Fibroblast of lung (primary cell): ENCODE results near the gene DPP10. TPM values are rescaled to one million over a fixed set of nuclear protein-coding genes. Genes with fewer than 3 reads are reported as not detected.

Experiments
- DNase-seq, 2 donors: peaks; one replicate each; pipeline versions ENCODE4 v3.0.0 to v3.0.0-alpha.2; 2010; ENCODE audit warnings: low read depth in 2 of 2
- H2AFZ ChIP-seq: 2 replicates; pipeline ENCODE4 v1.5.1; 2012; ENCODE audit warnings: low read length, control low read depth, inconsistent platforms
- H3K27ac ChIP-seq: 2 replicates; pipeline ENCODE4 v1.5.1; 2011; ENCODE audit warnings: low read length, control low read depth; ENCODE audit not compliant: insufficient read depth
- H3K27me3 ChIP-seq: 2 replicates; pipeline ENCODE4 v1.5.1; 2011; ENCODE audit warnings: mild to moderate bottlenecking, low read length; ENCODE audit not compliant: control insufficient read depth, insufficient read depth
- H3K36me3 ChIP-seq: 2 replicates; pipeline ENCODE4 v1.5.1; 2011; ENCODE audit warnings: low read length; ENCODE audit not compliant: control insufficient read depth, insufficient read depth
- H3K4me1 ChIP-seq: 2 replicates; pipeline ENCODE4 v1.5.1; 2011; ENCODE audit warnings: low read length; ENCODE audit not compliant: control insufficient read depth, insufficient read depth; ENCODE audit errors: extremely low read depth
- H3K4me2 ChIP-seq: 2 replicates; pipeline ENCODE4 v1.5.1; 2011; ENCODE audit warnings: low read length, control low read depth; ENCODE audit not compliant: insufficient read depth; ENCODE audit errors: extremely low read depth
- H3K4me3 ChIP-seq, 4 experiments: fragments of 200-600 bp in 1 of 4; sonication (generic) in 1 of 4; replicated peaks in 1 of 4; 2 replicates each; pipeline ENCODE4 v1.5.1; 2011 to 2016; ENCODE audit warnings: low read length in 4 of 4, low read depth in 3 of 4, mild to moderate bottlenecking in 3 of 4, control low read depth in 2 of 4, inconsistent platforms in 1 of 4, mixed read lengths in 1 of 4; ENCODE audit not compliant: insufficient read depth in 1 of 4; ENCODE audit errors: control extremely low read depth in 1 of 4
- H3K79me2 ChIP-seq: 2 replicates; pipeline ENCODE4 v1.5.1; 2012; ENCODE audit warnings: mild to moderate bottlenecking, low read length, inconsistent platforms; ENCODE audit not compliant: control insufficient read depth, insufficient read depth
- H3K9ac ChIP-seq: 2 replicates; pipeline ENCODE4 v1.5.1; 2011; ENCODE audit warnings: mild to moderate bottlenecking, low read length, control low read depth; ENCODE audit not compliant: insufficient read depth
- H3K9me3 ChIP-seq: 2 replicates; pipeline ENCODE4 v1.5.1; 2012; ENCODE audit warnings: low read depth, low read length; ENCODE audit not compliant: control insufficient read depth, insufficient read depth
- H4K20me1 ChIP-seq: 2 replicates; pipeline ENCODE4 v1.5.1; 2011; ENCODE audit warnings: low read length; ENCODE audit not compliant: control insufficient read depth, insufficient read depth; ENCODE audit errors: extremely low read depth
- CTCF ChIP-seq, 2 donors: IDR thresholded peaks in 1 of 2; conservative IDR thresholded peaks in 1 of 2; 1 replicate in 1 of 2; 2 replicates in 1 of 2; pipeline ENCODE4 v1.5.1; 2011 to 2012; ENCODE audit warnings: low read length in 2 of 2, control low read depth in 1 of 2, inconsistent platforms in 1 of 2, low read depth in 1 of 2, mild to moderate bottlenecking in 1 of 2
- EZH2 ChIP-seq: IDR thresholded peaks from 2 replicates; pipeline ENCODE4 v1.5.1; 2012; ENCODE audit warnings: low read length, control low read depth, mild to moderate bottlenecking; ENCODE audit errors: missing control alignments
- polyA plus RNA-seq, 2 donors: library from polyadenylated mRNA; depleted of rRNA in 1 of 2; stranded (reverse) in 1 of 2; unstranded in 1 of 2; fragments of >200 nt; gene quantifications; 2 replicates each; pipeline ENCODE4 v1.2.1, GENCODE V29; 2011 to 2012; ENCODE audit warnings: missing spikeins in 1 of 2
- total RNA-seq: library from RNA; depleted of rRNA; stranded (reverse); fragments of >200 nt; gene quantifications from 2 replicates; pipeline ENCODE4 v1.2.1, GENCODE V29; 2014

The DPP10 gene
- total and polyA plus RNA-seq, 2 donors (not counting 1 experiment from before 2014, with no cell fraction given), result not detected

- H3K9me3 ChIP-seq, result no peaks in the 10 kb centered on the region
- H3K79me2 ChIP-seq, result no peaks in the 10 kb centered on the region
- H2AFZ ChIP-seq, result no peak overlapping the region
- H3K4me2 ChIP-seq, result no peak overlapping the region
- H3K27me3 ChIP-seq, result no peaks in the 10 kb centered on the region
- H4K20me1 ChIP-seq, result no peaks in the 10 kb centered on the region
- H3K27ac ChIP-seq, result no peak overlapping the region
- no peaks in the 10 kb centered on the region for H3K36me3 ChIP-seq
- TF ChIP-seq EZH2 (no peak), CTCF (conservative IDR thresholded peaks at IDR 0.05 in 1 of 2, IDR thresholded peaks at IDR 0.05 in 1 of 2; ENCODE audit: low read depth in 1 of 2, low read length in 2 of 2) (no peak)
- H3K4me1 ChIP-seq, result no peaks in the 10 kb centered on the region
- H3K4me3 ChIP-seq, result no peak overlapping the region
- no peak overlapping the region for H3K9ac ChIP-seq
- DNase-seq, result no peak
Measured at GRCh38 chr2:114614592-114614991, 172.2 kb downstream of the DPP10 start.

- Histone ChIP-seq H3K4me3 (no peak overlapping the region), H3K27ac (no peak overlapping the region), H4K20me1 (no peaks in the 10 kb centered on the region), H3K36me3 (no peaks in the 10 kb centered on the region), H3K9me3 (no peaks in the 10 kb centered on the region), H3K4me1 (no peaks in the 10 kb centered on the region), H3K79me2 (no peaks in the 10 kb centered on the region), H2AFZ (no peak overlapping the region), H3K4me2 (no peak overlapping the region), H3K27me3 (no peaks in the 10 kb centered on the region), H3K9ac (no peak overlapping the region)
- TF ChIP-seq CTCF (conservative IDR thresholded peaks at IDR 0.05 in 1 of 2, IDR thresholded peaks at IDR 0.05 in 1 of 2; ENCODE audit: low read depth in 1 of 2, low read length in 2 of 2), result no peak
- TF ChIP-seq EZH2, result no peak
- DNase-seq, result no peak
Measured at GRCh38 chr2:114628481-114628880, 186.0 kb downstream of the DPP10 start.

GRCh38 chr2:114631146-114631545, 188.7 kb downstream of the DPP10 start:
- TF ChIP-seq CTCF (conservative IDR thresholded peaks at IDR 0.05 in 1 of 2, IDR thresholded peaks at IDR 0.05 in 1 of 2; ENCODE audit: low read depth in 1 of 2, low read length in 2 of 2) (no peak), EZH2 (no peak)
- Histone ChIP-seq H3K9ac (no peak overlapping the region), H4K20me1 (no peaks in the 10 kb centered on the region), H3K4me3 (no peak overlapping the region), H3K4me2 (no peak overlapping the region), H3K9me3 (no peaks in the 10 kb centered on the region), H3K27ac (no peak overlapping the region), H3K27me3 (no peaks in the 10 kb centered on the region), H2AFZ (no peak overlapping the region), H3K36me3 (no peaks in the 10 kb centered on the region), H3K4me1 (no peaks in the 10 kb centered on the region), H3K79me2 (no peaks in the 10 kb centered on the region)
- DNase-seq, result no peak
